DND-41 (cell line): ENCODE measurements around the gene MYH7.

Experiments
- ATAC-seq: fragments of 200-7000 bp; cut with Tn5 transposase; 3 replicates; pipeline ENCODE4 v1.9.1; 2021; ENCODE audit warnings: low read depth; ENCODE audit not compliant: insufficient read depth
- DNase-seq: peaks from one replicate; pipeline ENCODE4 v3.0.0-alpha.2; 2020
- H2AFZ ChIP-seq: 2 replicates; pipeline ENCODE4 v1.6.0; 2012; ENCODE audit warnings: low read depth, low read length
- H3K27ac ChIP-seq: 2 replicates; pipeline ENCODE4 v1.5.1; 2012; ENCODE audit warnings: low read length, inconsistent platforms
- H3K27me3 ChIP-seq: fragments of 200-600 bp; sonication (generic); 2 replicates; pipeline ENCODE4 v1.6.0; 2012; ENCODE audit warnings: low read length, mild to moderate bottlenecking, inconsistent platforms; ENCODE audit not compliant: insufficient read depth, poor library complexity
- H3K36me3 ChIP-seq: 2 replicates; pipeline ENCODE4 v1.5.1; 2012; ENCODE audit warnings: low read length, inconsistent platforms; ENCODE audit not compliant: insufficient read depth
- H3K4me1 ChIP-seq: 2 replicates; pipeline ENCODE4 v1.5.1; 2012; ENCODE audit warnings: mild to moderate bottlenecking, low read length; ENCODE audit not compliant: insufficient read depth
- H3K4me2 ChIP-seq: 2 replicates; pipeline ENCODE4 v1.6.0; 2012; ENCODE audit warnings: mild to moderate bottlenecking, moderate library complexity, low read length, inconsistent platforms; ENCODE audit not compliant: insufficient read depth
- H3K4me3 ChIP-seq, 2 experiments: fragments of 200-600 bp in 1 of 2; shearing (Covaris generic) in 1 of 2; 2 replicates each; pipeline ENCODE4 v1.5.1; 2012 to 2016; ENCODE audit warnings: inconsistent platforms in 2 of 2, low read length in 2 of 2, mild to moderate bottlenecking in 2 of 2, low read depth in 1 of 2, moderate library complexity in 1 of 2
- H3K79me2 ChIP-seq: 2 replicates; pipeline ENCODE4 v1.6.0; 2012; ENCODE audit warnings: low read length, inconsistent platforms; ENCODE audit not compliant: insufficient read depth
- H3K9ac ChIP-seq: 2 replicates; pipeline ENCODE4 v1.6.0; 2012; ENCODE audit warnings: low read depth, mild to moderate bottlenecking, inconsistent platforms, low read length, moderate library complexity
- H3K9me3 ChIP-seq: 2 replicates; pipeline ENCODE4 v1.5.1; 2012; ENCODE audit warnings: low read length, moderate library complexity, mild to moderate bottlenecking, inconsistent platforms; ENCODE audit not compliant: insufficient read depth, severe bottlenecking
- H4K20me1 ChIP-seq: 2 replicates; pipeline ENCODE4 v1.6.0; 2012; ENCODE audit warnings: low read length; ENCODE audit not compliant: insufficient read depth
- CTCF ChIP-seq: IDR thresholded peaks from 2 replicates; pipeline ENCODE4 v1.5.1; 2012; ENCODE audit warnings: borderline replicate concordance, low read length, moderate library complexity, mild to moderate bottlenecking; ENCODE audit not compliant: poor library complexity, severe bottlenecking; ENCODE audit errors: extremely low read depth
- EZH2 ChIP-seq: IDR thresholded peaks from 3 replicates; pipeline ENCODE4 v1.6.1; 2012; ENCODE audit warnings: borderline replicate concordance, low read depth, mild to moderate bottlenecking, moderate library complexity, low read length, inconsistent platforms; ENCODE audit not compliant: severe bottlenecking

The MYH7 gene

DNA sequence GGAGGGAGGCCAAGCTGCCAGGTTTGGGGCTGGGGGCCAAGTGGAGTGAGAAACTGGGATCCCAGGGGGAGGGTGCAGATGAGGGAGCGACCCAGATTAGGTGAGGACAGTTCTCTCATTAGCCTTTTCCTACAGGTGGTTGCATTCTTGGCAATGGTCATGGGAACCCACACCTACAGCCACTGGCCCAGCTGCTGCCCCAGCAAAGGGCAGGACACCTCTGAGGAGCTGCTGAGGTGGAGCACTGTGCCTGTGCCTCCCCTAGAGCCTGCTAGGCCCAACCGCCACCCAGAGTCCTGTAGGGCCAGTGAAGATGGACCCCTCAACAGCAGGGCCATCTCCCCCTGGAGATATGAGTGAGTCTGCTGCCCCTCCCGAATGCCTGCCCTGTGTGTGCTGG is 62.4 kb downstream of the MYH7 start:
- H2AFZ ChIP-seq, result no peak overlapping the region
- no peak overlapping the region for H3K27ac ChIP-seq
- no peaks in the 10 kb centered on the region for H3K9me3 ChIP-seq
- no peaks in the 10 kb centered on the region for H3K79me2 ChIP-seq
- no peaks in the 10 kb centered on the region for H3K36me3 ChIP-seq
- no peak overlapping the region for H3K4me2 ChIP-seq
- H3K9ac ChIP-seq, result no peak overlapping the region
- ATAC-seq (no peak), DNase-seq (no peak)
- H4K20me1 ChIP-seq, result no peaks in the 10 kb centered on the region
- no peak overlapping the region for H3K4me3 ChIP-seq
- H3K4me1 ChIP-seq, result no peaks in the 10 kb centered on the region
- TF ChIP-seq CTCF, result no peak
- no peak for TF ChIP-seq EZH2
- peaks cover 25% of the 10 kb centered on the region for H3K27me3 ChIP-seq

DNA sequence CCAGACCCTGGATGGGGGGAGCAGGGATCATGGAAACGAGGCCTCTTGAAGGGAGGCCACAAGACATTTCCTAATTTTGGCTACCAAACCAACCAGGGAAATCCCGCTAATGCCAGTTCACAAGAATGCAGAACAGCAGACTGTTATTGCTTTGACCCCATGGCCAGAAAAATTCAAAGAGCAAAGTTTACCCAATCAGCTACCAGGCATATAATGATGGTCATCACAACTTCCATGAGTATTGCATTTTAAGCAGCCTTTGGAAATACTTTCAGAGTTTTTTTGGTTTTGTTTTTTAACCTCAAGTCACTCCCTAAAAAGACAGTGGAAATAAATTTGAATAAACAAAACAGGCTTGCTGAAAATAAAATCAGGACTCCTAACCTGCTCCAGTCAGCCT is 63.0 kb downstream of the MYH7 start, which contains the start of gene IL25:
TSS of gene IL25 (plus strand) at position 301 of the 400 bp plus-strand sequence.
- Histone ChIP-seq H2AFZ (no peak within 1 kb of the TSS), H3K4me2 (no peak within 1 kb of the TSS), H3K27me3 (peaks cover 21% of the 10 kb centered on the region), H3K79me2 (no peaks in the 10 kb centered on the region), H3K9ac (no peak within 1 kb of the TSS), H4K20me1 (no peaks in the 10 kb centered on the region), H3K36me3 (no peaks in the 10 kb centered on the region), H3K27ac (no peak within 1 kb of the TSS), H3K4me1 (no peaks in the 10 kb centered on the region), H3K4me3 (no peak within 1 kb of the TSS), H3K9me3 (no peaks in the 10 kb centered on the region)
- no peak for ATAC-seq
- DNase-seq, result no peak
- no peak for TF ChIP-seq CTCF
- TF ChIP-seq EZH2, result no peak

- no peak overlapping the region for H3K27ac ChIP-seq
These were observed 63.6 kb downstream of the MYH7 start for GRCh38 chr14:23371865-23372264.

More at GRCh38 chr14:23371865-23372264, 63.6 kb downstream of the MYH7 start:
- no peak overlapping the region for H3K4me2 ChIP-seq
- no peak overlapping the region for H2AFZ ChIP-seq
- no peaks in the 10 kb centered on the region for H3K4me1 ChIP-seq
- no peak overlapping the region for H3K9ac ChIP-seq
- no peaks in the 10 kb centered on the region for H4K20me1 ChIP-seq
- TF ChIP-seq EZH2 (no peak), CTCF (no peak)
- no peaks in the 10 kb centered on the region for H3K79me2 ChIP-seq
- no peak overlapping the region for H3K4me3 ChIP-seq
- DNase-seq (no peak), ATAC-seq (no peak)
- peaks cover 15% of the 10 kb centered on the region for H3K27me3 ChIP-seq
- no peaks in the 10 kb centered on the region for H3K36me3 ChIP-seq
- H3K9me3 ChIP-seq, result no peaks in the 10 kb centered on the region
